ENCODE results near the gene KIAA1671.
A peak's percentile ranks its signal among the peaks of the same experiment; 100 is the strongest.

Gene KIAA1671

DNA sequence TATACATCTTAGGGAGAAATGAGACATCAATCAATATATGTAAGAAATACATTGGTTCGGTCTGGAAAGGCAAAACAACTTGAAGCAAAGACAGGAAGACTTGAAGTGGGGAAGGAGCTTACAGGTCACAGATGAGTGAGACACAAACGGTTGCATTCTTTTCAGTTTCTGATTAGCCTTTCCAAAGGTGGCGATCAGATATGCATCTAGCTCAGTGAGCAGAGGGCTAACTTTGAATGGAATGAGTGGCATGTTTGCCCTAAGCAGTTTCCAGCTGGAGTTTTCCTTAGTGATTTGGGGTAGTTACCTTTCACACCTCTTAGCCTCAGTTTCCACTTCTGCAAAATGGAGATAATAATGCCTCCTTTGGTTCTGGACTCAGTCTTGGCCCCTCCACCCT is 21.8 kb upstream of the KIAA1671 start:
- Histone ChIP-seq H3K4me2 (ENCODE audit: low read length) (no peak overlapping the region), H4K8ac (ENCODE audit: low read depth, low read length) (no peak overlapping the region), H3K27me3 (ENCODE audit: insufficient read depth, low read length) (peaks cover 4% of the 10 kb centered on the region), H3K79me2 (ENCODE audit: control insufficient read depth, insufficient read depth, low read length, poor library complexity) (no peaks in the 10 kb centered on the region), H2BK5ac (ENCODE audit: low read depth, low read length, poor library complexity) (no peak overlapping the region), H2BK120ac (ENCODE audit: insufficient read depth, low read length, poor library complexity) (no peak overlapping the region), H3K18ac (ENCODE audit: low read length) (no peak overlapping the region), H2AK5ac (ENCODE audit: low read length) (no peak overlapping the region), H2AFZ (ENCODE audit: insufficient read depth, low read length, poor library complexity) (no peak overlapping the region), H3K23ac (ENCODE audit: low read length) (no peak overlapping the region), H3K9me3 (ENCODE audit: insufficient read depth, low read depth, low read length) (peaks cover 2% of the 10 kb centered on the region), H3K79me1 (ENCODE audit: low read length) (no peaks in the 10 kb centered on the region), H3K9ac (ENCODE audit: low read length) (no peak overlapping the region), H2BK12ac (ENCODE audit: low read length) (no peak overlapping the region), H4K12ac (ENCODE audit: low read depth, low read length) (no peak overlapping the region), H4K91ac (ENCODE audit: low read depth, low read length) (no peak overlapping the region), H3K4me3 (ENCODE audit: low read depth, low read length) (no peak overlapping the region), H3K27ac (ENCODE audit: low read depth, low read length) (no peak overlapping the region), H3K4me1 (ENCODE audit: control insufficient read depth in 1 of 2, insufficient read depth in 2 of 2, low read length in 2 of 2) (peaks cover 2 to 4% of the 10 kb centered on the region in 2 experiments), H3K4ac (ENCODE audit: low read depth, low read length) (no peak overlapping the region), H3K14ac (ENCODE audit: low read length) (no peak overlapping the region), H3K36me3 (ENCODE audit: control insufficient read depth in 1 of 2, insufficient read depth in 2 of 2, low read length in 2 of 2) (no peaks in the 10 kb centered on the region)
- DNase-seq, result peak; percentile 30 to 78
- WGBS (ENCODE audit: extremely low coverage, insufficient coverage, insufficient read length), result no CpG with 5 or more reads among the region's 3 CpGs

DNA sequence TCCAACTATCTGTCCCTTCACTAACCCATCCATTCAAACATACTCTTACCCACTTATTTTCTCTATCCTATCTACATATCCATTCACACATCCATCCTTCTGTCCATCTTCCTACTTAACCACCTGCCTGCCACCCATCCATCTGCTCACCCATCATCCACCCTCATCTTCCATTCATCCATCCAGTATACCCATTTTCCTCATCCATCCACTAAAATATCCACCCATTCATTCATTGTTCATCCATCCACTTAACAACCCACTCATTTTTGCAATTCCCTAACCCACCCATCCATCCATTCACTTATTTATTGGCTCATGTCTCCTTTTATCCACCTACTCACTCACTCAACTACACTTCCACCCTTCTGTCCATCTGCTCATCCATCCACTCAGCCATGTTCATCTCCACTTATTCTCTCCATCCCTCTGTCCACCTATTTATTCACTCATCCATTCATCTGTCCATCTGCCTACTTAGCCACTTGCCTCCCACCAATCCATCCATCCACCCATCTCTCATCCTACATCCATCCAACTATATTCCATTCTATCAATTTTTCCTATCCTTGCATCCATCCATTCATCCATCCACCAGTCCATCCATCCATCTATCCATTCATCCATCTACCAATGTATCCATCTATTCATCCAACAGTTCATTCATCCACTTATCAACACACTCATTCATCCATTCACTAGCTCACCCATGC is 16.6 kb upstream of the KIAA1671 start:
- Histone ChIP-seq H2BK12ac (ENCODE audit: low read length) (no peak overlapping the region), H3K14ac (ENCODE audit: low read length) (no peak overlapping the region), H3K36me3 (ENCODE audit: control insufficient read depth in 1 of 2, insufficient read depth in 2 of 2, low read length in 2 of 2) (no peaks in the 10 kb centered on the region), H3K4me2 (ENCODE audit: low read length) (no peak overlapping the region), H3K79me1 (ENCODE audit: low read length) (no peaks in the 10 kb centered on the region), H3K4ac (ENCODE audit: low read depth, low read length) (no peak overlapping the region), H2BK5ac (ENCODE audit: low read depth, low read length, poor library complexity) (no peak overlapping the region), H3K9me3 (ENCODE audit: insufficient read depth, low read depth, low read length) (no peaks in the 10 kb centered on the region), H2AK5ac (ENCODE audit: low read length) (no peak overlapping the region), H3K18ac (ENCODE audit: low read length) (no peak overlapping the region), H4K8ac (ENCODE audit: low read depth, low read length) (no peak overlapping the region), H4K12ac (ENCODE audit: low read depth, low read length) (no peak overlapping the region), H3K4me1 (ENCODE audit: control insufficient read depth in 1 of 2, insufficient read depth in 2 of 2, low read length in 2 of 2) (peaks cover 0 to 2% of the 10 kb centered on the region in 2 experiments), H2AFZ (ENCODE audit: insufficient read depth, low read length, poor library complexity) (no peak overlapping the region), H3K4me3 (ENCODE audit: low read depth, low read length) (no peak overlapping the region), H3K9ac (ENCODE audit: low read length) (no peak overlapping the region), H2BK120ac (ENCODE audit: insufficient read depth, low read length, poor library complexity) (no peak overlapping the region), H3K23ac (ENCODE audit: low read length) (no peak overlapping the region), H3K27ac (ENCODE audit: low read depth, low read length) (no peak overlapping the region), H3K79me2 (ENCODE audit: control insufficient read depth, insufficient read depth, low read length, poor library complexity) (no peaks in the 10 kb centered on the region), H3K27me3 (ENCODE audit: insufficient read depth, low read length) (peaks cover 4% of the 10 kb centered on the region), H4K91ac (ENCODE audit: low read depth, low read length) (no peak overlapping the region)
- no peak for DNase-seq

DNA sequence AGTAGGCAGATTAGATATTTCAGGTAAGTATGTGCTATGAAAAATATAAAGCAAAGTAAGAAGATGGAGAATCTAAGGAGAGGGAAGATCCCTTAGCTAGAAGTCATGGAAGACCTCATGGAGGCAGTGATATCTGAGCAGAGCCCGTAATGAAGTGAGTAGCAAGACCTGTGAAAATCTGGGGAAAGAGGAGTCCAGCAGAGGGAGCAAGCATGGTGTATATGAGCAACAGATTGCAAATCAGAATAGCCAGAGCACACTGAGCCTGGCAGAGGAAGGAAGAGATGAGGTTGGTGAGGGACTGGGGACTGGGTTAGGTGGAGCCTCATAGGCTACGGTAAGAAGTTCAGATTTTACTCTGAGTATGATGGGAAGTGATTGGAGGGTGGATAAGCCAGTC is 15.4 kb upstream of the KIAA1671 start:
- H4K12ac ChIP-seq (ENCODE audit: low read depth, low read length), result no peak overlapping the region
- H3K27ac ChIP-seq (ENCODE audit: low read depth, low read length), result no peak overlapping the region
- peaks cover 4% of the 10 kb centered on the region for H3K27me3 ChIP-seq (ENCODE audit: insufficient read depth, low read length)
- H4K91ac ChIP-seq (ENCODE audit: low read depth, low read length), result no peak overlapping the region
- no peak overlapping the region for H2BK120ac ChIP-seq (ENCODE audit: insufficient read depth, low read length, poor library complexity)
- peak in 1 of 2 donors; percentile 48 for DNase-seq
- H3K79me1 ChIP-seq (ENCODE audit: low read length), result no peaks in the 10 kb centered on the region
- no peak overlapping the region for H3K4me2 ChIP-seq (ENCODE audit: low read length)
- no peak overlapping the region for H3K23ac ChIP-seq (ENCODE audit: low read length)
- no peaks in the 10 kb centered on the region for H3K36me3 ChIP-seq (ENCODE audit: control insufficient read depth in 1 of 2, insufficient read depth in 2 of 2, low read length in 2 of 2)
- H2AK5ac ChIP-seq (ENCODE audit: low read length), result no peak overlapping the region
- no peak overlapping the region for H3K14ac ChIP-seq (ENCODE audit: low read length)
- H3K4me1 ChIP-seq (ENCODE audit: control insufficient read depth in 1 of 2, insufficient read depth in 2 of 2, low read length in 2 of 2), result no peaks in the 10 kb centered on the region
- no peak overlapping the region for H3K4ac ChIP-seq (ENCODE audit: low read depth, low read length)
- H3K4me3 ChIP-seq (ENCODE audit: low read depth, low read length), result no peak overlapping the region
- no peak overlapping the region for H3K9ac ChIP-seq (ENCODE audit: low read length)
- no CpG with 5 or more reads among the region's 2 CpGs for WGBS (ENCODE audit: extremely low coverage, insufficient coverage, insufficient read length)
- H3K18ac ChIP-seq (ENCODE audit: low read length), result no peak overlapping the region
- H3K9me3 ChIP-seq (ENCODE audit: insufficient read depth, low read depth, low read length), result no peaks in the 10 kb centered on the region
- no peak overlapping the region for H2BK5ac ChIP-seq (ENCODE audit: low read depth, low read length, poor library complexity)
- no peaks in the 10 kb centered on the region for H3K79me2 ChIP-seq (ENCODE audit: control insufficient read depth, insufficient read depth, low read length, poor library complexity)
- no peak overlapping the region for H4K8ac ChIP-seq (ENCODE audit: low read depth, low read length)
- no peak overlapping the region for H2BK12ac ChIP-seq (ENCODE audit: low read length)
- H2AFZ ChIP-seq (ENCODE audit: insufficient read depth, low read length, poor library complexity), result no peak overlapping the region

GRCh38 chr22:24938741-24939341 is 13.7 kb upstream of the KIAA1671 start:
- Histone ChIP-seq H4K8ac (ENCODE audit: low read depth, low read length) (no peak overlapping the region), H3K4me3 (ENCODE audit: low read depth, low read length) (no peak overlapping the region), H4K12ac (ENCODE audit: low read depth, low read length) (no peak overlapping the region), H2AFZ (ENCODE audit: insufficient read depth, low read length, poor library complexity) (no peak overlapping the region), H3K14ac (ENCODE audit: low read length) (no peak overlapping the region), H3K27me3 (ENCODE audit: insufficient read depth, low read length) (peaks cover 4% of the 10 kb centered on the region), H3K4ac (ENCODE audit: low read depth, low read length) (no peak overlapping the region), H2BK5ac (ENCODE audit: low read depth, low read length, poor library complexity) (no peak overlapping the region), H3K4me1 (ENCODE audit: control insufficient read depth in 1 of 2, insufficient read depth in 2 of 2, low read length in 2 of 2) (no peaks in the 10 kb centered on the region), H3K23ac (ENCODE audit: low read length) (no peak overlapping the region), H2BK12ac (ENCODE audit: low read length) (no peak overlapping the region), H3K79me2 (ENCODE audit: control insufficient read depth, insufficient read depth, low read length, poor library complexity) (no peaks in the 10 kb centered on the region), H3K9ac (ENCODE audit: low read length) (no peak overlapping the region), H3K79me1 (ENCODE audit: low read length) (no peaks in the 10 kb centered on the region), H3K18ac (ENCODE audit: low read length) (no peak overlapping the region), H4K91ac (ENCODE audit: low read depth, low read length) (no peak overlapping the region), H3K4me2 (ENCODE audit: low read length) (no peak overlapping the region), H3K9me3 (ENCODE audit: insufficient read depth, low read depth, low read length) (no peaks in the 10 kb centered on the region), H2BK120ac (ENCODE audit: insufficient read depth, low read length, poor library complexity) (no peak overlapping the region), H2AK5ac (ENCODE audit: low read length) (no peak overlapping the region), H3K27ac (ENCODE audit: low read depth, low read length) (no peak overlapping the region), H3K36me3 (ENCODE audit: control insufficient read depth in 1 of 2, insufficient read depth in 2 of 2, low read length in 2 of 2) (no peaks in the 10 kb centered on the region)
- peak; percentile 22 to 85 for DNase-seq
- WGBS (ENCODE audit: extremely low coverage, insufficient coverage, insufficient read length), result no CpG with 5 or more reads among the region's 11 CpGs
